ENCODE data around the gene PPIP5K1. TPM values are rescaled to one million over a fixed set of nuclear protein-coding genes. Genes with fewer than 3 reads are reported as not detected.

Gene PPIP5K1
- total and polyA plus RNA-seq, 2 of the 4 experiments (the other 2 are of a cell fraction): 12.7 to 14.2 TPM

DNA sequence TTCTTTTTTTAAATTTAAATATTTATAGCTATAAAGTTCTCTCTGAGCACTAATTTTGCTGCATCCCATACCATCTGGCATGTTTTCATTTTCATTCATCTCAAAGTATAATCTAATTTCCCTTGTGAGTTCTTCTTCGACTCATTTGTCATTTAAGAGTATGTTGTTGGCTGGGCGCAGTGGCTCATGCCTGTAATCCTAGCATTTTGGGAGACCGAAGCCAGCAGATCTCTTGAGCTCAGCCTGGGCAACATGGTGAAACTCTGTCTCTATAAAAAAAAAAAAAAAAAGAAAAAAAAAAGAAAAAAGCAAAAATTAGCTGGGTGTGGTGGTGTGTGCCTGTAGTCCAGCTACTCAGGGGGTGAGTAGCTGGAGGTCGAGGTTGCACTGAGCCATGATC lies 37.8 kb downstream of the PPIP5K1 start:
- Histone ChIP-seq H3K27me3 (ENCODE audit: control insufficient read depth, insufficient read depth, low read length) (no peaks in the 10 kb centered on the region), H3K4me2 (ENCODE audit: low read depth, low read length) (no peak overlapping the region), H3K56ac (ENCODE audit: extremely low read depth, insufficient read depth, low read length) (no peak overlapping the region), H3K4ac (ENCODE audit: low read depth, low read length) (no peak overlapping the region), H3K18ac (ENCODE audit: low read depth, low read length) (no peak overlapping the region), H3K14ac (replicated peaks; ENCODE audit: low read depth, low read length) (no peak overlapping the region), H3K9me3 (ENCODE audit: control insufficient read depth, insufficient read depth, low read length) (no peaks in the 10 kb centered on the region), H2BK120ac (ENCODE audit: low read depth, low read length) (no peak overlapping the region), H3K36me3 (ENCODE audit: control insufficient read depth, insufficient read depth, low read length) (no peaks in the 10 kb centered on the region), H3K27ac (ENCODE audit: insufficient read depth, low read length) (no peak overlapping the region), H4K8ac (ENCODE audit: low read depth in 2 of 2, low read length in 2 of 2) (no peak overlapping the region), H3K23ac (ENCODE audit: low read depth, low read length) (no peak overlapping the region), H3K9me1 (ENCODE audit: insufficient read depth, low read length) (no peaks in the 10 kb centered on the region), H4K5ac (ENCODE audit: low read depth, low read length) (no peak overlapping the region), H2AFZ (replicated peaks; ENCODE audit: low read length, poor library complexity) (no peak overlapping the region), H4K20me1 (ENCODE audit: insufficient read depth, low read length) (no peaks in the 10 kb centered on the region), H4K91ac (ENCODE audit: insufficient read depth, low read depth, low read length) (no peak overlapping the region), H3K4me1 (ENCODE audit: control insufficient read depth, insufficient read depth, low read length) (peaks cover 1% of the 10 kb centered on the region; the same call in 1 of the 2 replicates), H3K4me3 (ENCODE audit: insufficient read depth, low read depth, low read length) (no peak overlapping the region), H2AK5ac (ENCODE audit: low read depth, low read length) (no peak overlapping the region), H2BK15ac (ENCODE audit: low read depth, low read length) (no peak overlapping the region), H3K9ac (ENCODE audit: low read depth, low read length) (no peak overlapping the region), H2BK20ac (ENCODE audit: low read depth, low read length) (no peak overlapping the region), H3K79me1 (ENCODE audit: low read depth in 1 of 2, low read length in 2 of 2) (no peaks in the 10 kb centered on the region), H2BK5ac (ENCODE audit: low read depth, low read length, poor library complexity, severe bottlenecking) (no peak overlapping the region), H2AK9ac (replicated peaks; ENCODE audit: low read depth, low read length, poor library complexity) (no peak overlapping the region)
- dilution Hi-C loops (cut with HindIII; ENCODE audit: low sequenced_read_pairs, unreplicated experiment): no loop called here
- ChIA-PET CTCF (no interaction called here), POLR2A (ENCODE audit: unreplicated experiment) (no interaction called here)
- WGBS, 2 experiments (ENCODE audit: extremely low coverage in 2 of 2, insufficient read length in 1 of 2): no CpG with 5 or more reads among the region's 4 CpGs
- no TSS peak for BruUV-seq (replicated peaks)
- intact Hi-C loops (cut with micrococcal nuclease): no loop called here
- TF ChIP-seq CEBPB (IDR thresholded peaks at IDR 0.05; ENCODE audit: low read depth, low read length): no peak
- in situ Hi-C loops (cut with MboI; ENCODE audit: low sequenced_read_pairs): no loop called here
- ATAC-seq (ENCODE audit: low read depth) (no peak), DNase-seq (no peak)
